ENCODE measurements around the gene ARGFX.

The ARGFX gene

GRCh38 chr3:121601212-121601812 lies 33.6 kb downstream of the ARGFX start:
- DNase-seq = no peak

GRCh38 chr3:121604759-121605158 lies 37.0 kb downstream of the ARGFX start:
- no peak for DNase-seq

GRCh38 chr3:121606106-121606505 lies 38.4 kb downstream of the ARGFX start:
- DNase-seq = no peak
